Measurements from ENCODE around the gene ZNF280B.
A peak's percentile ranks its signal among the peaks of the same experiment; 100 is the strongest.

DNA sequence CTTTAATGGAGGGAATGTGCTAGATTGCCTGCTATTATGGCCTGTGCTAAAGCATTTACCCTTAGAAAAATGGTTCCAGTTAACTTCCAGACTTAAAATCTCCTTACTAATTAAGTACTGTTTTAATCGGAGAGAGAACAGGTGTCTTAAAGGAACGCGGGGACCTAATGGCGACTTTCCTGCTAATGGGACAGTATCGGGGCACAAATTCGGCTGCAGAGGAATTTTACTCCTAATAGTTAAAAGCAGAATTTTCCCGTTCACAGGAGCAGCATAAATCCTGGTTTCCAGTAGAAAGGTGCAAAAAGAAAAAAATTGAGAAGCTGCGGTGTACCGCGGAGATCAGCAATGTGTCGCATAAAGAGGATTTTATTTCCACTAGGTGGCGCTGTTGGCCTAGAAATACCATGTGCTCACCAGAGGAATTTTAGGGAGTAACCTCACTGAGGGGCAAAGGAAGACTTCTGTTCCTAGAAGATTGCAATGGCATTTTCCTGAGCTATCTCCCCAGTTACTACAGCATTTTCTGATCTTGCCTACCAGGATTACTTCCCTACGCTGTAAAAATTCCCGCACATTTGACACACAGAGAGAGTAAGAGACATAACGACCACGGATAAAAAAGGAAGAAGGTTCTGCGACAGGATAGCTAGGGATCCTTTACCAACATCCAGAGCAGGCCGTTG, 44.5 kb downstream of the ZNF280B start:
- TF ChIP-seq, protein P1, sequence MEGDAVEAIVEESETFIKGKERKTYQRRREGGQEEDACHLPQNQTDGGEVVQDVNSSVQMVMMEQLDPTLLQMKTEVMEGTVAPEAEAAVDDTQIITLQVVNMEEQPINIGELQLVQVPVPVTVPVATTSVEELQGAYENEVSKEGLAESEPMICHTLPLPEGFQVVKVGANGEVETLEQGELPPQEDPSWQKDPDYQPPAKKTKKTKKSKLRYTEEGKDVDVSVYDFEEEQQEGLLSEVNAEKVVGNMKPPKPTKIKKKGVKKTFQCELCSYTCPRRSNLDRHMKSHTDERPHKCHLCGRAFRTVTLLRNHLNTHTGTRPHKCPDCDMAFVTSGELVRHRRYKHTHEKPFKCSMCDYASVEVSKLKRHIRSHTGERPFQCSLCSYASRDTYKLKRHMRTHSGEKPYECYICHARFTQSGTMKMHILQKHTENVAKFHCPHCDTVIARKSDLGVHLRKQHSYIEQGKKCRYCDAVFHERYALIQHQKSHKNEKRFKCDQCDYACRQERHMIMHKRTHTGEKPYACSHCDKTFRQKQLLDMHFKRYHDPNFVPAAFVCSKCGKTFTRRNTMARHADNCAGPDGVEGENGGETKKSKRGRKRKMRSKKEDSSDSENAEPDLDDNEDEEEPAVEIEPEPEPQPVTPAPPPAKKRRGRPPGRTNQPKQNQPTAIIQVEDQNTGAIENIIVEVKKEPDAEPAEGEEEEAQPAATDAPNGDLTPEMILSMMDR (conservative IDR thresholded peaks at IDR 0.05; ENCODE audit: low read length), result peak; percentile 94
- TF ChIP-seq EZH2phosphoT487 (IDR thresholded peaks at IDR 0.05; ENCODE audit: borderline replicate concordance, low read depth, low read length), result no peak

Data from OCI-LY7 (cell line).